HepG2 (cell line): ENCODE results near the gene MYOC. TPM values are rescaled to one million over a fixed set of nuclear protein-coding genes. Genes with fewer than 3 reads are reported as not detected.

Experiments used
- ATAC-seq: fragments of 200-7000 bp; cut with Tn5 transposase; 3 replicates; pipeline ENCODE4 v1.9.1; 2020; ENCODE audit warnings: mild to moderate bottlenecking, moderate library complexity
- BruUV-seq: library from RNA; stranded (reverse); fragments of 400-500 nt; replicated peaks from 2 replicates; lab custom pipeline; 2021; lab: Mats Ljungman, UMichigan
- CTCF ChIA-PET: fragments of 300-600 bp; formaldehyde crosslinking; extraction: SDS; loops from one replicate; lab custom pipeline; 2021; ENCODE audit warnings: low total read pairs, inconsistent platforms, low intra/inter-chr PET ratio; lab: Yijun Ruan, JAX
- POLR2A ChIA-PET: fragments of 350-600 bp; sonication (Branson Sonifier 250); formaldehyde crosslinking; loops from one replicate; lab custom pipeline; 2020; ENCODE audit warnings: antibody characterized with exemption, inconsistent platforms; lab: Yijun Ruan, JAX
- DNase-seq: peaks from one replicate; pipeline ENCODE4 v3.0.0-alpha.2; 2015; ENCODE audit warnings: low spot score
- FAIRE-seq: peaks from 3 replicates; lab custom pipeline; 2011; peaks lifted over from hg19 to GRCh38; lab: Jason Lieb, UNC
- H2AFZ ChIP-seq: one replicate; pipeline ENCODE4 v1.6.1; 2011; ENCODE audit warnings: low read length, inconsistent platforms
- H3K27ac ChIP-seq: fragments of 300-600 bp; 3 replicates; pipeline ENCODE4 v1.8.0; 2011; ENCODE audit warnings: mixed run types, mild to moderate bottlenecking, mixed read lengths, low read length, inconsistent platforms; ENCODE audit not compliant: insufficient read depth; ENCODE audit errors: extremely low read length
- H3K27me3 ChIP-seq, 2 experiments: fragments of 200-600 bp in 1 of 2; 2 replicates in 1 of 2; 3 replicates in 1 of 2; pipeline versions ENCODE4 v1.6.0 to v1.8.0; 2011; ENCODE audit warnings: low read length in 2 of 2, mild to moderate bottlenecking in 2 of 2, moderate library complexity in 2 of 2, inconsistent platforms in 1 of 2; ENCODE audit not compliant: insufficient read depth in 2 of 2, control insufficient read depth in 1 of 2
- H3K36me3 ChIP-seq, 2 experiments: fragments of 200-600 bp in 1 of 2; replicated peaks in 1 of 2; 2 replicates in 1 of 2; 3 replicates in 1 of 2; pipeline versions ENCODE4 v1.5.1 to v1.8.0; 2011; ENCODE audit warnings: low read length in 2 of 2, inconsistent platforms in 1 of 2; ENCODE audit not compliant: insufficient read depth in 2 of 2, control insufficient read depth in 1 of 2
- H3K4me1 ChIP-seq: 2 replicates; pipeline ENCODE4 v1.5.1; 2012; ENCODE audit warnings: low read length, inconsistent platforms; ENCODE audit not compliant: insufficient read depth
- H3K4me2 ChIP-seq: 2 replicates; pipeline ENCODE4 v1.6.0; 2011; ENCODE audit warnings: low read depth, low read length, inconsistent platforms
- H3K4me3 ChIP-seq, 3 experiments: fragments of 200-600 bp in 1 of 3; sonication (generic), shearing (Covaris generic) in 1 of 3; replicated peaks in 1 of 3; 2 replicates each; pipeline ENCODE4 v1.5.1; 2011 to 2016; ENCODE audit warnings: low read length in 3 of 3, inconsistent platforms in 2 of 3, low read depth in 2 of 3, mild to moderate bottlenecking in 2 of 3, control low read depth in 1 of 3, mixed read lengths in 1 of 3; ENCODE audit not compliant: insufficient read depth in 1 of 3
- H3K79me2 ChIP-seq: one replicate; pipeline ENCODE4 v1.6.1; 2011; ENCODE audit warnings: low read length, inconsistent platforms; ENCODE audit not compliant: insufficient read depth
- H3K9ac ChIP-seq: 2 replicates; pipeline ENCODE4 v1.6.0; 2011; ENCODE audit warnings: mild to moderate bottlenecking, low read depth, low read length, inconsistent platforms; ENCODE audit not compliant: insufficient read depth
- H3K9me3 ChIP-seq: 2 replicates; pipeline ENCODE4 v1.5.1; 2012; ENCODE audit warnings: mild to moderate bottlenecking, low read length
- H4K20me1 ChIP-seq: 2 replicates; pipeline ENCODE4 v1.6.0; 2011; ENCODE audit warnings: inconsistent platforms, mild to moderate bottlenecking, low read length, moderate library complexity; ENCODE audit not compliant: insufficient read depth
- CBFB ChIP-seq: sonication (generic); formaldehyde crosslinking; IDR thresholded peaks from 2 replicates; pipeline ENCODE4 v1.4.0; 2020; ENCODE audit warnings: missing genetic modification reagents
- ELF3 ChIP-seq: IDR thresholded peaks from 2 replicates; pipeline ENCODE4 v1.6.1; 2016; ENCODE audit warnings: missing genetic modification reagents, missing compliant biosample characterization
- GTF3A ChIP-seq: sonication (generic); formaldehyde crosslinking; conservative IDR thresholded peaks from 2 replicates; pipeline ENCODE4 v1.4.0; 2020; ENCODE audit warnings: mild to moderate bottlenecking, missing genetic modification reagents
- KIAA2018 ChIP-seq: sonication (generic); formaldehyde crosslinking; IDR thresholded peaks from 2 replicates; pipeline ENCODE4 v1.5.0; 2020; ENCODE audit warnings: mild to moderate bottlenecking, missing genetic modification reagents, borderline replicate concordance
- NFE2L2 ChIP-seq: fragments of 150-350 bp; IDR thresholded peaks from 2 replicates; pipeline ENCODE4 v1.6.1; 2014; ENCODE audit warnings: low read length
- RBAK ChIP-seq: sonication (generic); formaldehyde crosslinking; IDR thresholded peaks from 2 replicates; pipeline ENCODE4 v1.5.1; 2020; ENCODE audit warnings: mild to moderate bottlenecking, missing genetic modification reagents
- SRSF9 ChIP-seq: fragments of 200-400 bp; formaldehyde crosslinking; IDR thresholded peaks from 2 replicates; pipeline ENCODE4 v1.6.1; 2018; ENCODE audit warnings: borderline replicate concordance, mild to moderate bottlenecking, low read depth, low read length; ENCODE audit not compliant: insufficient read depth, poor library complexity, severe bottlenecking
- ZNF614 ChIP-seq: IDR thresholded peaks from 2 replicates; pipeline ENCODE4 v1.6.1; 2018; ENCODE audit warnings: missing biosample characterization, missing genetic modification reagents, inconsistent platforms, borderline replicate concordance
- WGBS: methylation state at CpG from one replicate; pipeline ENCODE4 v1.1.6; 2017; ENCODE audit warnings: low lambda C conversion rate; 5-methylcytosine and 5-hydroxymethylcytosine counted together
- in situ Hi-C: cut with HindIII; loops from 2 replicates; pipeline ENCODE4 v1.10.0; 2017; ENCODE audit warnings: low pct_unique_long_range_greater_than_20kb; ENCODE audit not compliant: extremely low pct_ligation_motif_present
- intact Hi-C: fragments of 100-400 bp; cut with micrococcal nuclease; formaldehyde crosslinking; loops from one replicate; pipeline ENCODE4 v1.10.0; 2022; ENCODE audit not compliant: unreplicated experiment
- polyA plus RNA-seq, 8 experiments: library from polyadenylated mRNA; depleted of rRNA in 3 of 8; stranded (reverse) in 7 of 8; unstranded in 1 of 8; fragments of >200 nt; fragmentation: Illumina TruSeq in 4 of 8; extraction: Trizol in 4 of 8; gene quantifications; 2 replicates each; pipeline versions ENCODE4 v1.2.1 to v1.2.3, GENCODE V29; 2011 to 2016; ENCODE audit warnings: low read depth in 4 of 8, missing spikeins in 1 of 8, mixed read lengths in 1 of 8; ENCODE audit not compliant: insufficient read depth in 1 of 8
- total RNA-seq, 5 experiments: library from RNA; depleted of rRNA; stranded (reverse); fragments of >200 nt; fragmentation: Illumina TruSeq; extraction: Trizol; gene quantifications; 2 replicates each; pipeline ENCODE4 v1.2.3, GENCODE V29; 2016; ENCODE audit warnings: low read depth in 1 of 5
- TF ChIP-seq, protein P1 (sequence below): sonication (generic); formaldehyde crosslinking; IDR thresholded peaks from 2 replicates; pipeline ENCODE4 v1.5.0; 2020; ENCODE audit warnings: missing genetic modification reagents

MYOC gene
- total and polyA plus RNA-seq, 2 of the 13 experiments (the other 11 are each of a cell fraction or from before 2014, with no cell fraction given): not detected

- H3K27ac ChIP-seq: no peak overlapping the region
- 49% methylated on average over 2 of the region's 2 CpGs for WGBS
- in situ Hi-C loops (no loop called here), intact Hi-C loops (no loop called here)
- CTCF ChIA-PET: no interaction called here
- TF ChIP-seq GTF3A (CRISPR knock-in tag): no peak
- TF ChIP-seq NFE2L2: 0 out of 2 replicates have a peak, but pooled peaks have one; percentile 31
- no peak for TF ChIP-seq SRSF9
- H4K20me1 ChIP-seq: no peaks in the 10 kb centered on the region
- no peak overlapping the region for H3K4me2 ChIP-seq
- no peaks in the 10 kb centered on the region for H3K79me2 ChIP-seq
- DNase-seq (no peak), FAIRE-seq (no peak), ATAC-seq (no peak)
- POLR2A ChIA-PET: no interaction called here
- no peak overlapping the region for H3K4me3 ChIP-seq
- no peak overlapping the region for H3K9ac ChIP-seq
- H3K27me3 ChIP-seq: no peaks in the 10 kb centered on the region
- peaks cover 6% of the 10 kb centered on the region; the same call in 1 of the 2 replicates for H3K4me1 ChIP-seq
- H3K9me3 ChIP-seq: no peaks in the 10 kb centered on the region
- no peaks in the 10 kb centered on the region for H3K36me3 ChIP-seq
- no peak overlapping the region for H2AFZ ChIP-seq
- no TSS peak for BruUV-seq
Measured at GRCh38 chr1:171610385-171610784, 42.1 kb downstream of the MYOC start.

DNA sequence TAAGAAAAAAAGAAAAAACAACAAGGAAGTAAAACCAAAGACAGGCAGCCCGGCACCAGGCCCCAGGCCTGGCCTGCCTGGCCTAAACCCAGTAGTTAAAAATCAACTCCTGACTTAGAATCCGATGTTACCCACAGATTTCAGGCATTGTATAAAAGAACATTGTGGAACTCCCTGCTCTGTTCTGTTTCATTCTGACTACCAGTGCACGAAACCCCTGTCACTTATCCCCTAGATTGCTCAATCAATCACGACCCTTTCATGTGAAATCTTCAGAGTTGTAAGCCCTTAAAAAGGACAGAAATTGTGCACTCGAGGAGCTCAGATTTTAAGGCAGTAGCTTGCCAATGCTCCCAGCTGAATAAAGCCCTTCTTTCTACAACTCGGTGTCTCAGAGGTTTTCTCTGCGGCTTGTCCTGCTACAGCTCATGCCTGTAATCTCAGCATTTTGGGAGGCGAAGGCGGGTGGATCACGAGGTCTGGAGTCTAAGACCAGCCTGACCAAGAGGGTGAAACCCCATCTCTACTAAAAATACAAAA is 46.0 kb downstream of the MYOC start:
- ATAC-seq (no peak), DNase-seq (no peak), FAIRE-seq (no peak)
- H3K4me3 ChIP-seq: no peak overlapping the region
- no peaks in the 10 kb centered on the region for H3K4me1 ChIP-seq
- intact Hi-C loops (no loop called here), in situ Hi-C loops (no loop called here)
- CTCF ChIA-PET: no interaction called here
- no peaks in the 10 kb centered on the region for H4K20me1 ChIP-seq
- no TSS peak for BruUV-seq
- peak overlapping the region; percentile 55 for H3K4me2 ChIP-seq
- no peaks in the 10 kb centered on the region for H3K36me3 ChIP-seq
- H3K27ac ChIP-seq: no peak overlapping the region
- H2AFZ ChIP-seq: no peak overlapping the region
- POLR2A ChIA-PET: interaction anchor here (1.7 kb wide), 1 partner anchor 16 kb away, joined by 3 read pairs; the partner anchor contains the start of gene MYOCOS
- no peaks in the 10 kb centered on the region for H3K79me2 ChIP-seq
- no peak overlapping the region for H3K9ac ChIP-seq
- H3K9me3 ChIP-seq: no peaks in the 10 kb centered on the region
- WGBS: 22% methylated on average over 9 of the region's 10 CpGs
- H3K27me3 ChIP-seq: no peaks in the 10 kb centered on the region
- TF ChIP-seq ELF3 (CRISPR knock-in tag) (no peak), CBFB (no peak), ZNF614 (CRISPR knock-in tag) (no peak), KIAA2018 (no peak), RBAK (CRISPR knock-in tag) (no peak)
- TF ChIP-seq, protein P1, sequence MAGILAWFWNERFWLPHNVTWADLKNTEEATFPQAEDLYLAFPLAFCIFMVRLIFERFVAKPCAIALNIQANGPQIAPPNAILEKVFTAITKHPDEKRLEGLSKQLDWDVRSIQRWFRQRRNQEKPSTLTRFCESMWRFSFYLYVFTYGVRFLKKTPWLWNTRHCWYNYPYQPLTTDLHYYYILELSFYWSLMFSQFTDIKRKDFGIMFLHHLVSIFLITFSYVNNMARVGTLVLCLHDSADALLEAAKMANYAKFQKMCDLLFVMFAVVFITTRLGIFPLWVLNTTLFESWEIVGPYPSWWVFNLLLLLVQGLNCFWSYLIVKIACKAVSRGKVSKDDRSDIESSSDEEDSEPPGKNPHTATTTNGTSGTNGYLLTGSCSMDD (CRISPR knock-in tag): no peak
